H1 (cell line): ENCODE results near the gene KAT2A. TPM values are rescaled to one million over a fixed set of nuclear protein-coding genes. Genes with fewer than 3 reads are reported as not detected.

Source experiments
- CTCF ChIA-PET: fragments of 300-600 bp; sonication (Branson Sonifier 250); formaldehyde crosslinking; loops from one replicate; lab custom pipeline; 2021; ENCODE audit not compliant: partially characterized antibody; lab: Charles Lee
- POLR2A ChIA-PET: fragments of 300-600 bp; sonication (Branson Sonifier 250); formaldehyde crosslinking; loops from one replicate; lab custom pipeline; 2021; ENCODE audit warnings: inconsistent platforms; ENCODE audit not compliant: partially characterized antibody; lab: Charles Lee
- DNase-seq, 2 experiments: peaks; one replicate each; pipeline versions ENCODE4 v3.0.0 to v3.0.0-alpha.2; 2010 to 2022; ENCODE audit warnings: low spot score in 2 of 2, low read depth in 1 of 2, mixed read lengths in 1 of 2
- FAIRE-seq: peaks from 2 replicates; lab custom pipeline; 2011; peaks lifted over from hg19 to GRCh38; lab: Jason Lieb, UNC
- H2AFZ ChIP-seq: 2 replicates; pipeline ENCODE4 v1.8.1; 2012; ENCODE audit warnings: low read length, inconsistent platforms
- H2AK5ac ChIP-seq: 2 replicates; pipeline ENCODE4 v1.6.1; 2013; ENCODE audit warnings: low read depth, low read length
- H2BK120ac ChIP-seq: replicated peaks from 2 replicates; pipeline ENCODE3; 2013; ENCODE audit warnings: low read depth, low read length, inconsistent platforms
- H2BK12ac ChIP-seq: 2 replicates; pipeline ENCODE4 v1.6.1; 2013; ENCODE audit warnings: low read depth, low read length
- H2BK15ac ChIP-seq: 2 replicates; pipeline ENCODE4 v1.6.1; 2013; ENCODE audit warnings: low read length
- H2BK20ac ChIP-seq: 2 replicates; pipeline ENCODE4 v1.6.1; 2013; ENCODE audit warnings: low read length
- H2BK5ac ChIP-seq: 2 replicates; pipeline ENCODE4 v1.6.1; 2013; ENCODE audit warnings: low read depth, low read length
- H3K14ac ChIP-seq: 2 replicates; pipeline ENCODE4 v1.6.1; 2013; ENCODE audit warnings: inconsistent platforms; ENCODE audit not compliant: insufficient read length
- H3K18ac ChIP-seq: 2 replicates; pipeline ENCODE4 v1.6.1; 2013; ENCODE audit warnings: low read length; ENCODE audit errors: extremely low read depth
- H3K23ac ChIP-seq: 2 replicates; pipeline ENCODE4 v1.6.1; 2013; ENCODE audit warnings: inconsistent platforms; ENCODE audit not compliant: insufficient read length
- H3K23me2 ChIP-seq: 2 replicates; pipeline ENCODE4 v1.6.1; 2013; ENCODE audit warnings: low read depth, low read length
- H3K27ac ChIP-seq: 2 replicates; pipeline ENCODE4 v1.6.1; 2011; ENCODE audit warnings: low read depth, low read length, inconsistent platforms
- H3K27me3 ChIP-seq, 4 experiments: replicated peaks in 1 of 4; 1 replicate in 1 of 4; 2 replicates in 3 of 4; pipeline versions ENCODE4 v1.6.1 to v1.8.1; 2011 to 2013; ENCODE audit warnings: low read length in 3 of 4, mild to moderate bottlenecking in 3 of 4, inconsistent platforms in 2 of 4, mixed read lengths in 2 of 4, moderate library complexity in 1 of 4; ENCODE audit not compliant: control insufficient read depth in 3 of 4, insufficient read depth in 3 of 4; ENCODE audit errors: extremely low read depth in 1 of 4
- H3K36me3 ChIP-seq, 4 experiments: 2 replicates each; pipeline versions ENCODE4 v1.6.1 to v1.8.1; 2011 to 2013; ENCODE audit warnings: mild to moderate bottlenecking in 4 of 4, low read length in 3 of 4, moderate library complexity in 2 of 4, control low read depth in 1 of 4, inconsistent platforms in 1 of 4; ENCODE audit not compliant: insufficient read depth in 4 of 4, control insufficient read depth in 2 of 4
- H3K4ac ChIP-seq: replicated peaks from 2 replicates; pipeline ENCODE3; 2013; ENCODE audit warnings: low read length, low read depth, mixed read lengths, inconsistent platforms; ENCODE audit not compliant: insufficient read length
- H3K4me1 ChIP-seq, 4 experiments: replicated peaks in 1 of 4; 1 replicate in 1 of 4; 2 replicates in 3 of 4; pipeline versions ENCODE4 v1.6.1 to v1.8.1; 2011 to 2013; ENCODE audit warnings: low read length in 3 of 4, inconsistent platforms in 2 of 4, mixed read lengths in 1 of 4; ENCODE audit not compliant: insufficient read depth in 4 of 4, control insufficient read depth in 3 of 4
- H3K4me2 ChIP-seq, 2 experiments: 2 replicates each; pipeline versions ENCODE4 v1.6.1 to v1.8.1; 2011 to 2013; ENCODE audit warnings: low read depth in 2 of 2, low read length in 2 of 2, control low read depth in 1 of 2, inconsistent platforms in 1 of 2, mild to moderate bottlenecking in 1 of 2; ENCODE audit not compliant: insufficient read depth in 1 of 2
- H3K4me3 ChIP-seq, 4 experiments: fragments of 200-600, 300-600 bp in 1 of 4; sonication (generic), shearing (Covaris generic), sonication (Bioruptor Twin) in 1 of 4; 2 replicates each; pipeline versions ENCODE4 v1.5.1 to v1.8.1; 2011 to 2016; ENCODE audit warnings: low read length in 4 of 4, low read depth in 3 of 4, control low read depth in 2 of 4, inconsistent platforms in 2 of 4, mild to moderate bottlenecking in 2 of 4, mixed read lengths in 1 of 4, moderate library complexity in 1 of 4; ENCODE audit not compliant: insufficient read depth in 2 of 4; ENCODE audit errors: extremely low read depth in 1 of 4
- H3K56ac ChIP-seq: replicated peaks from 2 replicates; pipeline ENCODE3; 2013; ENCODE audit warnings: low read depth, mild to moderate bottlenecking, mixed read lengths, low read length, inconsistent platforms; ENCODE audit not compliant: insufficient read length
- H3K79me1 ChIP-seq: 2 replicates; pipeline ENCODE4 v1.6.1; 2013; ENCODE audit warnings: low read depth, low read length, control low read depth
- H3K79me2 ChIP-seq, 2 experiments: 2 replicates each; pipeline versions ENCODE4 v1.6.1 to v1.8.1; 2012 to 2013; ENCODE audit warnings: low read length in 2 of 2, mild to moderate bottlenecking in 2 of 2, inconsistent platforms in 1 of 2; ENCODE audit not compliant: insufficient read depth in 2 of 2, control insufficient read depth in 1 of 2
- H3K9ac ChIP-seq, 4 experiments: replicated peaks in 1 of 4; 1 replicate in 1 of 4; 2 replicates in 3 of 4; pipeline versions ENCODE4 v1.6.1 to v1.8.1; 2011 to 2013; ENCODE audit warnings: low read depth in 3 of 4, low read length in 3 of 4, control low read depth in 2 of 4, mild to moderate bottlenecking in 2 of 4, moderate library complexity in 2 of 4, inconsistent platforms in 1 of 4; ENCODE audit errors: extremely low read depth in 1 of 4
- H3K9me3 ChIP-seq, 2 experiments: 2 replicates each; pipeline versions ENCODE4 v1.6.1 to v1.8.1; 2012 to 2013; ENCODE audit warnings: mild to moderate bottlenecking in 2 of 2, moderate library complexity in 2 of 2, control low read depth in 1 of 2, inconsistent platforms in 1 of 2, low read depth in 1 of 2, low read length in 1 of 2, mixed read lengths in 1 of 2; ENCODE audit not compliant: insufficient read depth in 2 of 2
- H4K20me1 ChIP-seq, 2 experiments: replicated peaks in 1 of 2; 2 replicates each; pipeline versions ENCODE3 to v1.8.1; 2011 to 2013; ENCODE audit warnings: inconsistent platforms in 2 of 2, low read length in 2 of 2, mild to moderate bottlenecking in 1 of 2; ENCODE audit not compliant: insufficient read depth in 2 of 2, control insufficient read depth in 1 of 2
- H4K5ac ChIP-seq: 2 replicates; pipeline ENCODE4 v1.6.1; 2013; ENCODE audit warnings: low read length, low read depth, mixed read lengths, inconsistent platforms; ENCODE audit not compliant: insufficient read length
- H4K8ac ChIP-seq: 2 replicates; pipeline ENCODE4 v1.8.0; 2013; ENCODE audit warnings: mild to moderate bottlenecking, moderate library complexity, low read length, inconsistent platforms; ENCODE audit not compliant: insufficient read depth; ENCODE audit errors: extremely low read depth
- H4K91ac ChIP-seq: replicated peaks from 2 replicates; pipeline ENCODE3; 2013; ENCODE audit warnings: low read length, mixed read lengths, inconsistent platforms; ENCODE audit not compliant: insufficient read length
- CBX8 ChIP-seq: fragments of 300-800, 300-1000 bp; sonication (generic); IDR thresholded peaks from 2 replicates; pipeline ENCODE4 v1.7.1; 2016; ENCODE audit warnings: low read depth, low read length, borderline replicate concordance
- KDM1A ChIP-seq: fragments of 200-600, 300-600 bp; sonication (generic); IDR thresholded peaks from 2 replicates; pipeline ENCODE4 v1.7.1; 2016; ENCODE audit warnings: mild to moderate bottlenecking, low read length, borderline replicate concordance
- KDM4A ChIP-seq: IDR thresholded peaks from one replicate; pipeline ENCODE4 v1.7.1; 2012; ENCODE audit warnings: low read depth, mild to moderate bottlenecking, moderate library complexity, low read length, inconsistent platforms; ENCODE audit not compliant: severe bottlenecking
- RBBP5 ChIP-seq: IDR thresholded peaks from 2 replicates; pipeline ENCODE4 v1.7.1; 2012; ENCODE audit warnings: low read depth, mild to moderate bottlenecking, inconsistent platforms, low read length, moderate library complexity, borderline replicate concordance
- WGBS, 2 experiments: shearing (Covaris generic) in 1 of 2; methylation state at CpG; one replicate each; pipeline versions ENCODE4 v1.1.6 to v1.1.7; 2013 to 2015; ENCODE audit warnings: low lambda C conversion rate in 2 of 2, mixed read lengths in 2 of 2, inconsistent platforms in 1 of 2, low coverage in 1 of 2, missing lambda C conversion rate in 1 of 2; ENCODE audit not compliant: insufficient replicate concordance in 2 of 2, insufficient coverage in 1 of 2, insufficient read length in 1 of 2; ENCODE audit errors: extremely low coverage in 1 of 2, missing lambda C conversion rate in 1 of 2; 5-methylcytosine and 5-hydroxymethylcytosine counted together
- polyA plus RNA-seq, 7 experiments: library from polyadenylated mRNA; depleted of rRNA in 3 of 7; stranded (reverse) in 5 of 7; unstranded in 2 of 7; fragments of >200 nt in 5 of 7; fragments of 200-250 nt in 2 of 7; gene quantifications; 1 replicate in 5 of 7; 2 replicates in 1 of 7; 4 replicates in 1 of 7; pipeline versions ENCODE4 v1.2.1 to v1.2.3, GENCODE V29; 2011 to 2013; ENCODE audit warnings: missing spikeins in 2 of 7, mixed read lengths in 2 of 7
- total RNA-seq: library from RNA; stranded (reverse); fragmentation: NEBNext Ultra II Directional; extraction: Animal tissue kit (Norgen Biotek cat#: 25700); gene quantifications from 2 replicates; pipeline ENCODE4 v1.2.1, GENCODE V29; 2021
- TF ChIP-seq, protein P1 (sequence below): IDR thresholded peaks from 2 replicates; pipeline ENCODE4 v1.6.1; 2012; ENCODE audit warnings: low read length, inconsistent platforms

KAT2A gene
- total and polyA plus RNA-seq, 2 of the 8 experiments (the other 6 are each of a cell fraction or from before 2014, with no cell fraction given) = 34.2 to 40.1 TPM

DNA sequence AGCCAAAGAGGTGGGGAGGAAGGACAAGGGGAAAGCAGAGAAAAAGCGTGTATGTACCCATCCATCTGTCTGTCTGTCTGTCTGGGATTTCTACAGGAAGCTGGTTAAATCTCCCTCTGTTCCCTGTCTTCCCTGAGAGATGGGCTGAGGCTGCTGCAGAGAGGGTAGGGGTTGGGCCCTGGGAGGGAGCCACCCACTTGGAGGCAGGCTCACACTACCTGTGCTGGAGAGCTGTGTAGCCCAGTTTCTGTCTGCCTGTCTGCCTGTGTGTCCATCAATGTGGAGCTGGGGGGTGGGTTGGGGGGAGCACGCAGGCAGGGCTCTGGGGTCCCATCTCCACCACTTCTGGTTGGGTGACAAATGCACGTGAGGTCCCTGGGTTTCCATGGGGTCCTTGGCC is 52.2 kb downstream of the KAT2A start:
- DNase-seq (no peak), FAIRE-seq (no peak)
- H3K79me1 ChIP-seq = no peaks in the 10 kb centered on the region
- H3K4me1 ChIP-seq = peaks cover 0 to 8% (median 4%) of the 10 kb centered on the region in 4 experiments; a peak in 5 of 7 replicates
- no peak overlapping the region for H2BK120ac ChIP-seq
- H4K20me1 ChIP-seq = no peaks in the 10 kb centered on the region
- peaks cover 4% of the 10 kb centered on the region for H3K23me2 ChIP-seq
- TF ChIP-seq KDM1A (no peak), KDM4A (no peak), CBX8 (no peak), RBBP5 (no peak)
- TF ChIP-seq, protein P1, sequence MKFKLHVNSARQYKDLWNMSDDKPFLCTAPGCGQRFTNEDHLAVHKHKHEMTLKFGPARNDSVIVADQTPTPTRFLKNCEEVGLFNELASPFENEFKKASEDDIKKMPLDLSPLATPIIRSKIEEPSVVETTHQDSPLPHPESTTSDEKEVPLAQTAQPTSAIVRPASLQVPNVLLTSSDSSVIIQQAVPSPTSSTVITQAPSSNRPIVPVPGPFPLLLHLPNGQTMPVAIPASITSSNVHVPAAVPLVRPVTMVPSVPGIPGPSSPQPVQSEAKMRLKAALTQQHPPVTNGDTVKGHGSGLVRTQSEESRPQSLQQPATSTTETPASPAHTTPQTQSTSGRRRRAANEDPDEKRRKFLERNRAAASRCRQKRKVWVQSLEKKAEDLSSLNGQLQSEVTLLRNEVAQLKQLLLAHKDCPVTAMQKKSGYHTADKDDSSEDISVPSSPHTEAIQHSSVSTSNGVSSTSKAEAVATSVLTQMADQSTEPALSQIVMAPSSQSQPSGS = no peak
- no peak overlapping the region for H2BK5ac ChIP-seq
- no peaks in the 10 kb centered on the region for H3K36me3 ChIP-seq
- H4K8ac ChIP-seq = no peak overlapping the region
- ChIA-PET CTCF (interaction anchor here (0.7 to 17.0 kb wide), 10 partner anchors 10 to 111 kb away, joined by 3 to 381 read pairs (median 52); partner anchors contain the start of genes DHX58, HSPB9, KAT2A and ZNF385C), POLR2A (no interaction called here)
- H3K18ac ChIP-seq = no peak overlapping the region
- no peak overlapping the region for H3K4me2 ChIP-seq
- H3K14ac ChIP-seq = no peak overlapping the region
- no peak overlapping the region for H2AFZ ChIP-seq
- no peaks in the 10 kb centered on the region; a peak in 2 of 7 replicates for H3K27me3 ChIP-seq
- H2BK20ac ChIP-seq = no peak overlapping the region
- H3K4me3 ChIP-seq = no peak overlapping the region
- H2BK15ac ChIP-seq = no peak overlapping the region
- no peak overlapping the region for H4K5ac ChIP-seq
- no peak overlapping the region for H4K91ac ChIP-seq
- H2BK12ac ChIP-seq = no peak overlapping the region
- no peak overlapping the region for H3K4ac ChIP-seq
- no peak overlapping the region for H3K9ac ChIP-seq
- no peaks in the 10 kb centered on the region for H3K9me3 ChIP-seq
- no peak overlapping the region for H2AK5ac ChIP-seq
- no peak overlapping the region for H3K23ac ChIP-seq
- H3K27ac ChIP-seq = no peak overlapping the region
- H3K56ac ChIP-seq = no peak overlapping the region
- no peaks in the 10 kb centered on the region for H3K79me2 ChIP-seq
- WGBS, 2 experiments = 87% methylated on average over 3 of the region's 3 CpGs; no CpG with 5 or more reads in 1 of the 2 experiments
